Left ventricle myocardium superior (tissue), 1 donor: Measurements from ENCODE around the gene GRID2. TPM values are rescaled to one million over a fixed set of nuclear protein-coding genes. Genes with fewer than 3 reads are reported as not detected.

Experiments used
- ATAC-seq: fragments of 200-7000 bp; cut with Tn5 transposase; one replicate; pipeline ENCODE4 v1.9.1; 2020; ENCODE audit warnings: mild to moderate bottlenecking, moderate library complexity
- DNase-seq: peaks from one replicate; pipeline ENCODE4 v3.0.0-alpha.2; 2020
- intact Hi-C: fragments of 100-400 bp; cut with micrococcal nuclease; formaldehyde crosslinking; loops from one replicate; pipeline ENCODE4 v1.11.0; 2022
- total RNA-seq: library from RNA; stranded (reverse); fragmentation: NEBNext Ultra II Directional; extraction: Animal tissue kit (Norgen Biotek cat#: 25700); gene quantifications from one replicate; pipeline ENCODE4 v1.2.1, GENCODE V29; 2021
- donor health status: DM: no; HTN: yes; CAD: no; lungs with severe emphysema.

Gene GRID2
- total RNA-seq, 1 donor from 2014 or later: 0.40 TPM

DNA sequence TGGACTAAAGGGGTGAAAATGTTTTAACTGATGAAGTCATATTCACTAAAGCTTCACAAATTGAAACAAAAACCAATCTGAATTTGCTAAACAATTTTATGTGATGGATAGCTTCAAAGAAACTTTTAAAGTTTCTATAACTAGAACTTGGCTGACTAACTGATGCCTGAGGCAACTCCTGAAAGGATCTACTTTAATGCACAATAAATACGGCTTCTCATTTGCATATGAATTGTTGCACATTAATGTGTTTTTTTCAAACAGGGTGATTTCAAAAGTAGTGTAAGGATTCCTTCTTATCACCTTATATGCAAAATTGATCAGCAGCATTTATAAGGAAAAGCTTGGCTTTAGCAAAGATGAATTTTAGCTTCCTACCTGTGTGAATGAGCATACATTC lies 1466.4 kb downstream of the GRID2 start:
- intact Hi-C loops: no loop called here
- DNase-seq (no peak), ATAC-seq (no peak)

GRCh38 chr4:93771640-93772411 lies 1468.1 kb downstream of the GRID2 start:
- intact Hi-C loops: no loop called here
- DNase-seq: no peak
- ATAC-seq: no peak

DNA sequence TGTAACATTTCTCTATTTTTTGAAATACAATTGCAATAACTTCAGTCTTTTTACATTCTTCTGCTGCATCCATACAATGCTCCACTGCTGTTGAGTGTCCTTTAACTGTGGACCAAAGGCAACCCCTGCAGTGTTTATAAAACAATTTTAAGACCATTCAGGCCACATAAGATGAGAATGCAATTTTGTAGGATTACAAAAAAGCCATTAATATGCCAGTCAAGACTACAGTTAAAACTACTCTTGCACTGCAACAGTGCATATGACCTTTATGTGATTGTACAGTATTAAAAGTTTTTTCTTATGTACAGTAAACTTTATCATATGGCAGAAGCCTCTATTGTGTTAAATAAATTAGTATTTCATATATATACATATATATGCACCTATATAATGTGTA lies 1469.1 kb downstream of the GRID2 start:
- intact Hi-C loops: no loop called here
- ATAC-seq (no peak), DNase-seq (no peak)

GRCh38 chr4:93775551-93775950 lies 1471.8 kb downstream of the GRID2 start:
- intact Hi-C loops: no loop called here
- DNase-seq: no peak

GRCh38 chr4:93776386-93777080 lies 1472.8 kb downstream of the GRID2 start:
- ATAC-seq: no peak
- intact Hi-C loops: no loop called here
- no peak for DNase-seq

More at GRCh38 chr4:93775551-93775950, 1471.8 kb downstream of the GRID2 start:
- ATAC-seq: no peak

DNA sequence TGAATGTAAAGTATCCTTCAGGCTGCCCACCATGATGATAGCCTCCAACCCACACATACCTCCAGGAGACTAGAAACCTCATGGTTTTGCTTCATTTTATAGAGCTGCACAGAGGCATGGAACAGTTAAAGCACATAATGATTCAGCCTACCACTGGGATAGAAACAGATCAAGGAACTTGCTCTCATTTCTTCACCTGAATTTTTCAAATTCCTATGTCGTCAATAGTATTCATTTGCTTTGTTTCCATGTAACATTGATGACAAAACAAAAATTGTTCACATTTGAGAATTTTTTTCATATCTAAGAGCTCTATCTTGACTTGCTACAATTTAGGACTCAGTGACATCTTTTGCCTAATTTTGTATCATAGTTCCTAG lies 1473.3 kb downstream of the GRID2 start:
- no peak for DNase-seq
- intact Hi-C loops: no loop called here
- ATAC-seq: no peak

- intact Hi-C loops: no loop called here
- no peak for DNase-seq
- no peak for ATAC-seq
These were observed 1475.5 kb downstream of the GRID2 start for GRCh38 chr4:93779228-93779627.

DNA sequence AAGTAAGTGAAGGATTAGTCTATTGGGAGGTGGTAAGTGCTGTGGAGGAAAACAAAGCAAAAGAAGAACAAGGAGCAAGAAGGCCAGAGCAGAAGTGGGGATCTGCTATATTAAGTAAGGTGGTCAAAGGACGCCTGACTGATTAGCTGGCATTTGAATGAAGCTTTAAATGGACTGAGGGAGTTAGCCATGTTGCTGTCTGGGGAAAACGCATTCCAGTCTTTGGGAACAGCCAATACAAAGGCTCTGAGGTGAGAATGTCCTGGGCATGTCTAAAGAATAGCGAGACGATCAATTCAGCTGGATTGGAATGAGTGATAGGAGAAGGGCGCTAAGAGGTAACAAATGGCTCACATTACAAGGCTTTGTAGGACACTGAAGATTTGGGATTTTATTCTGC lies 1476.3 kb downstream of the GRID2 start:
- intact Hi-C loops: no loop called here
- ATAC-seq (no peak), DNase-seq (no peak)

- no peak for DNase-seq
- intact Hi-C loops: no loop called here
- ATAC-seq: no peak
These were observed 1477.4 kb downstream of the GRID2 start for GRCh38 chr4:93781198-93781597.

- intact Hi-C loops: no loop called here
- no peak for ATAC-seq
- no peak for DNase-seq
These were observed 1482.4 kb downstream of the GRID2 start for GRCh38 chr4:93786149-93786548.

- ATAC-seq (no peak), DNase-seq (no peak)
- intact Hi-C loops: no loop called here
These were observed 1484.9 kb downstream of the GRID2 start for GRCh38 chr4:93788712-93789111.

- ATAC-seq (peak; percentile 59), DNase-seq (no peak)
- intact Hi-C loops: loop anchor here (10.0 kb wide), 1 partner anchor 333 kb away; no protein-coding TSS in a partner anchor
These were observed 1487.9 kb downstream of the GRID2 start for GRCh38 chr4:93791570-93792195.

GRCh38 chr4:93802045-93802444 lies 1498.3 kb downstream of the GRID2 start:
- intact Hi-C loops: loop anchor here (5.0 kb wide), 1 partner anchor 1755 kb away; no protein-coding TSS in a partner anchor
- no peak for ATAC-seq

DNA sequence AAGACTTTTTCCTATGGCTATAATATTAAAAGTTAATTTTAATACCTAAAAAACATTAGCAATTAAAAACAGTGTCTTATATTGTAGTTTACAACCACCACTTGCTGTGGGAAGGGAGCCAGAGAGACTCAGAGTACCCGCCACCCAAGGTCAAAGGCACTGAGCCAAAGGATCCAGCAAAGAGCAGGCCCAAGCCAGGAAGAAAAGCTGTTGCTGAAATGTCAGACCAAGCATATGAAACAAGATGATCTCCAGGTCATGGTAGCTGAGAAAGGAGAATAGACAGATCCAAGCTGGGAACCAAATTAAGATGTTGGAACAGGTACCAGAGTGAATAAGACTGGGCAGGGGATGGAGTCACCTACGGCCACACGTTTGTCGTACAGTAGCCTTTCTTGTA lies 1506.0 kb downstream of the GRID2 start:
- ATAC-seq: peak; percentile 93
- DNase-seq: peak; percentile 48
- intact Hi-C loops: no loop called here

More at GRCh38 chr4:93802045-93802444, 1498.3 kb downstream of the GRID2 start:
- DNase-seq: no peak

GRCh38 chr4:93810340-93810992 lies 1506.7 kb downstream of the GRID2 start:
- ATAC-seq: peak; percentile 78
- no peak for DNase-seq
- intact Hi-C loops: no loop called here

GRCh38 chr4:93813092-93813491 lies 1509.3 kb downstream of the GRID2 start:
- ATAC-seq (no peak), DNase-seq (no peak)
- intact Hi-C loops: no loop called here

DNA sequence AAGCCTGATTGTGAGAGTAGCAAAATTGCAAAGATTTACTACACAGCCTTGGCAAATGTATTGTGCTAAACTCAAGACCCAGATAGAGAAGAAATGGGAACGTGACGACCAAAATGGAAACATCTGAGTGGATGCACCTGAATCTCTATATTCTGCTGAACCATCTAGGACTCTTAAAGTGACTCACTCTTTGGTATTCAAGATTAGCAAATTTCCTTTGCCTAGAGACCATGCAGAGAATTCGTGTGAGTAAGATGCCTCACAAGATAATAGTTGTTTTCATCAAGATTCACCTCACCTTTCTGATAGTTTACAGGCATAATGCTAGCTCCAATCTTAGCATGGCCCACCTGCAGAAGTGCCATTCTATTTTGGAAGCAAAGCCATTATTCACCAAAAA lies 1510.4 kb downstream of the GRID2 start:
- intact Hi-C loops: no loop called here
- DNase-seq (no peak), ATAC-seq (no peak)

- ATAC-seq: no peak
- intact Hi-C loops: no loop called here
- DNase-seq: no peak
These were observed 1511.0 kb downstream of the GRID2 start for GRCh38 chr4:93814722-93815121.
